Measurements from ENCODE around the gene RAD23B.
"Not testable (repeated sequence)": the region's sequence is repeated elsewhere in the genome, so short reads cannot be mapped to it uniquely, and the experiment has no call there.

Gene RAD23B

GRCh38 chr9:107293543-107294085, 10.5 kb downstream of the RAD23B start:
- DNase-seq (ENCODE audit: low read depth in 2 of 2) = no peak

- no peak for DNase-seq (ENCODE audit: low read depth in 2 of 2)
Measured at GRCh38 chr9:107294756-107295155, 11.7 kb downstream of the RAD23B start.

GRCh38 chr9:107295995-107296394, 12.9 kb downstream of the RAD23B start:
- no peak for DNase-seq (ENCODE audit: low read depth in 2 of 2)

DNA sequence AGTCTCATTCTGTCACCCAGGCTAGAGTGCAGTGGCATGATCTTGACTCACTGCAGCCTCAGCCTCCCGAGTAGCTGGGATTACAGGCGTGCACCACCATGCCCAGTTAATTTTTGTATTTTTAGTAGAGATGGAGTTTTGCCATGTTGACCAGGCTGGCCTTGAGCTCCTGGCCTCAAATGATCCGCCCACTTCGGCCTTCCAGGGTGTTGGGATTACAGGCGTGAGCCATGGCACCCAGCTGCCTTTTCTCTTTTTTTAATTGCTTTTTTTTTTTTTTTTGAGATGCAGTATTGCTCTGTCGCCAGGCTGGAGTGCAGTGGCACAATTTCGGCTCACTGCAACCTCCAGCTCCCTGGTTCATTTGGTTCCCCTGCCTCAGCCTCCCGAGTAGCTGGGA, 13.5 kb downstream of the RAD23B start:
- DNase-seq (ENCODE audit: low read depth in 2 of 2) = not testable (repeated sequence)

DNA sequence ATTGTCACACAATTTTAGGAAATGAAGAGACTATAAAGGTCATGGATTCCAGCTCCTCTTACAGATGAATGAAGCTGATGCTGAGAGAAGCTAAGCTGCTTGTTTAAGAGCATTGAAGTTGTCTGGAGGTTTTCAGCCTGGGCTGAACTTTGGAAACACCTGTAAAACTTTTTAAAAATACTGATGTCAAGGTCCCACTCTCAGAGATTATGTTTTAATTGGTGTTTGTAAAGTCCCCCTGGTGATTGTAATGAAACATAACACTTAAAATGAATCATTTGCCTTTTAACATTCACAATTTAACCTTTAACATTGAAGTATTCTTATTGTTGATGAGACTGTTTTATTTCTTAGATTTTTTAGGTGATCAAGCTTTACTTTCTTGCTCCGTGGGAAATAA, 16.4 kb downstream of the RAD23B start:
- no peak for DNase-seq (ENCODE audit: low read depth in 2 of 2)

- DNase-seq (ENCODE audit: low read depth in 2 of 2) = no peak
Measured at GRCh38 chr9:107306308-107306707, 23.2 kb downstream of the RAD23B start.

GRCh38 chr9:107307331-107307730, 24.3 kb downstream of the RAD23B start:
- DNase-seq (ENCODE audit: low read depth in 2 of 2) = no peak

GRCh38 chr9:107308461-107308860, 25.4 kb downstream of the RAD23B start:
- DNase-seq (ENCODE audit: low read depth in 2 of 2) = no peak

DNA sequence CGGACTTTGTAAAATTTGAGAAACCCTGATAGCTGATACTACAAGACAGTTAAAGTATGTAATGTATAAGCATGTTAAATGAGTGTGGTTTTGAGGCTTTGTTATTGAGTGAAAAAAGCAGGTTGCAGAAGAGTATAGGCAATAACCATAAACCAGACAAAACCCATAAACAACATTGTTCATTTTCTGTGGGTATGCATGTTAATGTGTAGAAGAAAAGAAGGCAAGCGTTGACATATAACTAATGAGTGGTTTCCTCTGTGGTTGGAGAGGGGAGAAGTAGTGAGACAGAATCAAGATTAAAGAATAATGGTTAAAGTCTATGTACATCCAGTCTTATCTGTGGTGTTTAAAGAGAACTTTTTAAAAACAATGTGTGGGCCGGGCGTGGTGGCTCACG, 26.2 kb downstream of the RAD23B start:
- no peak for DNase-seq (ENCODE audit: low read depth in 2 of 2)

DNA sequence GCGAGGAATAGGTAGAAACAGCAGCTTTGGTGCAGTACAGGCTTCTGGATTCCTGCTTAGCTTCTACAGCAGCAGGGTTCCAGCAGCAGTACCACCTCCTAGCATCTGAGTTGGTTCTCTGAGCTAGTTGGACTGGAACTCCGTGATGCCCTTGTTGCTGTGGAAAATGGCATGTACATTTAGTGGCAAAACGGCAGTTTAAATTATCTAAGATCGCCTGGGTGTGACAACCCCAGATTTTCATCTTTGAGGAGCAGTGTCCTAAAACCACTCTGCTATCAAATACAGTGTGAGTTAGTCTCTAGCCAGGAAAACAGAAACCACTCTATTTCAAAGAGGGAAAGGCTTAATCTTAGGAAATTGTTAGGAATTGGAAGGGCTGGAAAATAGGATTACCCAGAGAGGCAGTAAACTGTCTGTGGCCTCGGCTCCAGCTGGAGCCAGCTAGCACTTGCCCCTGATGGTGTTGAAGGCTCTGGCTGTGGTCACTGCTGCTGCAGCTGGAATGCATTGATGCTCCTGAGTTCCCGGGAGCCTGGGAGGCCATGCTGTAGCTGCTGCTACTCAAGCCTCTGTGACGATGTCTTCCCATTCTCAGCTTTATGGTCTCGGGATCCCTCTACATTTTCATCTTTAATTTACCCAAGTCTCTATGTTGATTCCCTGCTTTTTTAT, 29.4 kb downstream of the RAD23B start:
- DNase-seq (ENCODE audit: low read depth in 2 of 2) = no peak

DNA sequence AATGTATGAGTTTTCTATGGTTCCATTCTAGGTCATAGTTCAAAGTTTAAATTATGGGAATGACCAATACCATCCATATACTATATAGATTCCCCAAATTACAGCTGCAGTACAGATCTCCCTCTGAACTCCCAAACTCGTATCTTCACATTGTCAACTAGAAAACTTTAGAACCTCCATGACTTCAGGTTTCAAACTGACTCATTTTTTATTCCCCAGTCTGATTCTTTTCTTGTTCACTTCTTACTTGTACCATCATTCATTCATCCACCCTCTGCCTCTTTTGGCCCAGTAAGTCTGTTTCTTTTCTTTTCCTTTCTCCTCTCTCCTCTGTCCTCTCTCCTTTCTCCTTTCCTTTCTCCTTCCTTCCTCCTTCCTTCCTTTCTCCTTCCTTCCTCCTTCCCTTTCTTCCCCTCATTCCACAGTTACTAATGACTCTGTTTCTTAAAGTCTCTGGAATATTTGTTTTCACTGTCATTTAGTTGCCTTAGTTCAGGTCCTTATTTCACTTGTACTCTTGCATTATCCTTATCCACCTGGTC, 30.5 kb downstream of the RAD23B start:
- no peak for DNase-seq (ENCODE audit: low read depth in 2 of 2)

DNA sequence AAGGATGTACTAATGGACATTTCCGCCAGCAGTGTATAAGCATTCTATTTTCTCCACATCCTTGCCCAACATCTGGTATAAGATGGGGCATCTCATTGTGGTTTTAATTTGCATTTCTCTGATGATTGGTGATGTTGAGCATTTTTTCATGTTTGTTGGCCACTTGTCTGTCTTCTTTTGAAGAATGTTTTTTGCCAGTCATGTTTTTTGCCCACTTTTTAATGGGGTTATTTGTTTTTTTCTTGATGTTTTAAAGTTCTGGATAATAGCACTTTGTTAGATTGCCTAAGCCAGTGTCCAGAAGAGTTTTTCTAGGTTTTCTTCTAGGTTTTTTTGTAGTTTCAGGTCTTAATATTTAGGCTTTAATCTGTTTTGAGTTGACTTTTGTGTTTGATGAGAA, 31.7 kb downstream of the RAD23B start:
- DNase-seq (ENCODE audit: low read depth in 2 of 2) = no peak

DNA sequence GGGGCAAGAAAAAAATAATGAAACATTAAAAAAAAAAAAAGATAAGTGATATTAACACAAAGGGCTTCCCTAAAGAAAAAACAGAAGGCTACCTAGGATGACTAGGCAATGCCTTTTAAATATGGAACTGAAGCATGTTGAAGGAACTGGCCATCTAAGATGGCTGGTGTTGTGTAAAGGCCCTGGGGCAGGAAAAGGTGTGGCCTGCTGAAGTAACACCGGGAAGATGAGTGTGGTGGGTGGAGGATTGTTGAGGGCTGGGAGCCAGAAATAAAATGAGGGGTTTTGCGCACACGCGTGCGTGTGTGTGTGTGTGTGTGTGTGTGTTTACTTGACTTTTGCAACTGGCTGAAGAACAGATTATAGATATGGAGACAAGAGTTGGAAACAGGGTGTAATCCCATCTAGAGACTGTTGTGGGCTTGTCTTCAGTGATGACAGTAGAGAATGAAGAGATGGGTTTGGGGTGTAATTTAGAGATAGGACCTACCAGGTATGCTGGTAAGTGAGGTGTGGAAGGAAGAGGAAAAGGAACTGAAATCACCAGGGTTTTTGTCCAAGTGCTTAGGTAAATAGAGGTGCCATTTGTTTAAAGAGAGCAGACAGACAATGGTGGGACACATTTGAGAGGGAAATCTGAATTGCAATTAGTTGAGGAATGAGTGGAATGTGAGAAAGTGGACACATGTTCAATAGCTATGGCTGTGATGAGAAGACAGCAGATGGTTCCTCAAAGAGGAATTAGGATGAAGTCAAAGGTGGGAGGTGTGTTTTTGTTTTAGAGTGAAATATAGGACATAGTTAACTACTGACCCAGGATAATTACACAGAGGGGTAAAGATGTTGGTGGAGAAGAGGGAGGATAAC, 33.9 kb downstream of the RAD23B start:
- DNase-seq (ENCODE audit: low read depth in 2 of 2) = no peak

- no peak for DNase-seq (ENCODE audit: low read depth in 2 of 2)
Measured at GRCh38 chr9:107322643-107323042, 39.6 kb downstream of the RAD23B start.

GRCh38 chr9:107323836-107324585, 40.9 kb downstream of the RAD23B start:
- DNase-seq (ENCODE audit: low read depth in 2 of 2) = no peak

GRCh38 chr9:107325842-107326241, 42.8 kb downstream of the RAD23B start:
- DNase-seq (ENCODE audit: low read depth in 2 of 2) = no peak

- no peak for DNase-seq (ENCODE audit: low read depth in 2 of 2)
Measured at GRCh38 chr9:107328510-107328909, 45.4 kb downstream of the RAD23B start.

GRCh38 chr9:107330420-107330819, 47.3 kb downstream of the RAD23B start:
- no peak for DNase-seq (ENCODE audit: low read depth in 2 of 2)

DNA sequence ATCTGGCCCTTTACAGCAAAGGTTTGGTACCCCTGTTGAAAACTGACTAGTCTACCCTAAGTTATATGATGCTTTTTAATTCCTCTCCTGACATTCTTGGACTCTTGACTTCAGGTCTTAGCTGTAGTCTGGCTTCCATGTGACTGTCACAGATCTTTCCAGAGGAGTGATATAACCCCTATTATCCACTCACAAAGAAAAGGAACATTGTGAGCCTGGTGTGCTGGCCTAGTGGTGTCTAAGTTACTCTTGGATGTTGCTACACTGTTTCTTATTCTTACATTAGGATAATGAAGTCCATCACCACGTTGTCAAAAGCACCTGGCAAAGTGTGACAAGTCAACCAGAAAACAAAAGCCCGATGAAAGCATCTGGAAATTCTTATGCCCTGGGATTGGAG, 49.8 kb downstream of the RAD23B start:
- no peak for DNase-seq (ENCODE audit: low read depth in 2 of 2)

- no peak for DNase-seq (ENCODE audit: low read depth in 2 of 2)
Measured at GRCh38 chr9:107333363-107333762, 50.3 kb downstream of the RAD23B start.

DNA sequence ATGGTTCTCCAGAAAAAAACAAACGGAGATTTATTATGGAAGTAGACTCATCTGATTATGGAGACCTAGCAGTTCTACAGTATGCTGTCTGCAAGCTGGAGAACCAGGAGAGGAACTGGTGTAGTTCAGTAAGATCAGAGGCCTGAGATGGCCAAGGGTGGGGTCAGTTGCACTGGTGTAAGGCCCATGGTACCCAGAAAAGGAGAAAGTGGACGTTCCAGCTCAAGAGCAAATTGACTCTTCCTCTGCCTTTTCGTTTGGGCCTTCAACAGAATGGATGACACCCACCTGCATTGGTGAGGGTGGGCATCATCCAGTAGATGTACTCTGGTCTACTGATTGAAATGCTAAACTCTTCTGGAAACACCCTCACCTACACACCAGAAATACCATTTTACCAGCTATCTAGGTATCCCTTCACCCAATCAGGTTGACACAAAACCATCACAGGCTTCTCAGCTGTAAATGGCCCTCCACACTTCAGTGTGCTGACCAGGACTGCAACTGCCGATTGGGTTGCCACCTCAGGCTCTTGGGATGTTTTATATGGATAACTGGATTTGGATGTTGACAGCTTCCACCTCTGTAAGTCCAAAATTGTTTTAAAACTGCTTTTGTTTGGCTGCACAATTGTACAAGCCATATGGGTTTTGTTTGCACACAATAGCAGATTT, 51.2 kb downstream of the RAD23B start:
- DNase-seq (ENCODE audit: low read depth in 2 of 2) = no peak

Data from stimulated activated CD8-positive, alpha-beta memory T cell treated with anti-CD3 and anti-CD28 coated beads, Interleukin-7, amount 100 ng/mL, for 1 hour (primary cell).